ENCODE measurements around the gene PEBP1.

PEBP1 gene

DNA sequence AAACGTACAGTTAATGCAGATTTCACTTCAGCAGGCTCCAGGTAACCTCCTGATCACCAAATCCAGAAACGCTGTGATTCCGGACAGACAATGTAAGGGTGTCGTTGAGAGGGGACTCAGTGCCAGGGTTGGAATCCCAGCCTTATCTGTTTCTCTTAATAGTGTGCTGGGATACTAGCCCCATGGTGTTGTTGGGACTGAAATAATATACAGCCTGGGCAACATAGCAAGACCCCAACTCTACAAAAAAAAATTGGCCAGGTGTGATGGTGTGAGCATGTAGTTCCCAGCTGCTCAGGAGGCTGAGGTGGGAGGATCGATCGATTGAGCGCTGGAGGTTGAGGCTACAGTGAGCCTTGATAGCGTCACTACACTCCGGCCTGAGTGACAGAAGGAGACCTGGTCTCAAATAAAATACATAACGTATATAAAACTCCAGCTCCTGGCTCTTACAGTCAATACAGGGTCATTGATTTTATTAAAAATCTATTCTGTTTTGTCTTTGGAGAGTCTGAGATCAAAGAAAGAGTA, 1.3 kb downstream of the PEBP1 start:
- H3K27ac ChIP-seq (ENCODE audit: low read length): peak overlapping the region; percentile 47
- no peaks in the 10 kb centered on the region for H3K9me3 ChIP-seq (ENCODE audit: control insufficient read depth, low read depth, low read length)
- peaks cover 44% of the 10 kb centered on the region for H3K36me3 ChIP-seq (ENCODE audit: control insufficient read depth, low read depth, low read length)
- H3K27me3 ChIP-seq (ENCODE audit: control insufficient read depth, insufficient read depth, low read length): no peaks in the 10 kb centered on the region
- H3K4me1 ChIP-seq (ENCODE audit: control insufficient read depth, low read depth, low read length): no peaks in the 10 kb centered on the region
- peak overlapping the region; percentile 96 for H3K9ac ChIP-seq (ENCODE audit: low read length)
- H3K4me3 ChIP-seq (ENCODE audit: low read length): peak overlapping the region; percentile 94

DNA sequence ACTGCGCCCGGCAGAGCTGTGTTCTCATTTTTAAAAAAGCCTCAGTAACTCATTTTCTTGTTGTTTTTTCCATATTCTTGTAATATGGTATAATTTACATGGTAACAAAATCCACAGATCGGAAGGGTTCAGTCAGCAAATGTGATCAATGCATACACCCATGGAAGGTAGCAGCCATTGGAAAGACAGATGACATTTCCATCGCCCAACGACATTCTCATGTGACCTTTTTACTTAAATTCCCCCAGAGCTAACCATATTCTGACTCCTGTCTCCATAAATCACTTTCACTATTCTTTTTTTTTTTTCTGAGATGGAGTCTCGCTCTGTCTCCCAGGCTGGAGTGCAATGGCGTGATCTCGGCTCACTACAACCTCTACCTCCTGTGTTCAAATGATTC, 4.9 kb downstream of the PEBP1 start:
- Histone ChIP-seq H3K9ac (ENCODE audit: low read length) (no peak overlapping the region), H3K27ac (ENCODE audit: low read length) (no peak overlapping the region), H3K27me3 (ENCODE audit: control insufficient read depth, insufficient read depth, low read length) (no peaks in the 10 kb centered on the region), H3K4me1 (ENCODE audit: control insufficient read depth, low read depth, low read length) (no peaks in the 10 kb centered on the region), H3K4me3 (ENCODE audit: low read length) (no peak overlapping the region), H3K36me3 (ENCODE audit: control insufficient read depth, low read depth, low read length) (peaks cover 77% of the 10 kb centered on the region), H3K9me3 (ENCODE audit: control insufficient read depth, low read depth, low read length) (no peaks in the 10 kb centered on the region)

DNA sequence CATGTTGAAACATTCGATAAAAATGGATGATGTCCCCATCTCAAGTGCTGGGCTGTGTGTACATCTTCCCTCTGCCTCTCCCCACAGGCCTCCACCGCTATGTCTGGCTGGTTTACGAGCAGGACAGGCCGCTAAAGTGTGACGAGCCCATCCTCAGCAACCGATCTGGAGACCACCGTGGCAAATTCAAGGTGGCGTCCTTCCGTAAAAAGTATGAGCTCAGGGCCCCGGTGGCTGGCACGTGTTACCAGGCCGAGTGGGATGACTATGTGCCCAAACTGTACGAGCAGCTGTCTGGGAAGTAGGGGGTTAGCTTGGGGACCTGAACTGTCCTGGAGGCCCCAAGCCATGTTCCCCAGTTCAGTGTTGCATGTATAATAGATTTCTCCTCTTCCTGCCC, 8.6 kb downstream of the PEBP1 start:
- no peaks in the 10 kb centered on the region for H3K4me1 ChIP-seq (ENCODE audit: control insufficient read depth, low read depth, low read length)
- no peak overlapping the region for H3K4me3 ChIP-seq (ENCODE audit: low read length)
- H3K36me3 ChIP-seq (ENCODE audit: control insufficient read depth, low read depth, low read length): peaks cover 75% of the 10 kb centered on the region

DNA sequence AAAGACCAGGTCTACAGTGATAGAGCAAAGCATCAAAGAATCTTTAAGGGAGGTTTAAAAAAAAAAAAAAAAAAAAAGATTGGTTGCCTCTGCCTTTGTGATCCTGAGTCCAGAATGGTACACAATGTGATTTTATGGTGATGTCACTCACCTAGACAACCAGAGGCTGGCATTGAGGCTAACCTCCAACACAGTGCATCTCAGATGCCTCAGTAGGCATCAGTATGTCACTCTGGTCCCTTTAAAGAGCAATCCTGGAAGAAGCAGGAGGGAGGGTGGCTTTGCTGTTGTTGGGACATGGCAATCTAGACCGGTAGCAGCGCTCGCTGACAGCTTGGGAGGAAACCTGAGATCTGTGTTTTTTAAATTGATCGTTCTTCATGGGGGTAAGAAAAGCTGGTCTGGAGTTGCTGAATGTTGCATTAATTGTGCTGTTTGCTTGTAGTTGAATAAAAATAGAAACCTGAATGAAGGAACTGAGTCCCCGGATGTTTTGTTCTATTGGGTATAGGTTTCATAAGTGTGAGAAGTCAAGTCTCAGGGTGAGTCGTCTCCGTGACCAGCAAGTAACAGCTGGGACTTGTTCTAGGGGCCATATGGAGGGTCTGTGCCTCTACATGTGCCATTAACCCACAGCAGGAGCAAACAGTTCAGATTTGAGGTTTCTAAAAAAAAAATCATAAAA, 9.3 kb downstream of the PEBP1 start:
- Histone ChIP-seq H3K4me1 (ENCODE audit: control insufficient read depth, low read depth, low read length) (no peaks in the 10 kb centered on the region), H3K27ac (ENCODE audit: low read length) (no peak overlapping the region), H3K36me3 (ENCODE audit: control insufficient read depth, low read depth, low read length) (peaks cover 67% of the 10 kb centered on the region), H3K9ac (ENCODE audit: low read length) (no peak overlapping the region), H3K9me3 (ENCODE audit: control insufficient read depth, low read depth, low read length) (no peaks in the 10 kb centered on the region), H3K27me3 (ENCODE audit: control insufficient read depth, insufficient read depth, low read length) (no peaks in the 10 kb centered on the region), H3K4me3 (ENCODE audit: low read length) (no peak overlapping the region)

More for the DNA sequence above, 8.6 kb downstream of the PEBP1 start:
- Histone ChIP-seq H3K9ac (ENCODE audit: low read length) (no peak overlapping the region), H3K9me3 (ENCODE audit: control insufficient read depth, low read depth, low read length) (no peaks in the 10 kb centered on the region), H3K27me3 (ENCODE audit: control insufficient read depth, insufficient read depth, low read length) (no peaks in the 10 kb centered on the region), H3K27ac (ENCODE audit: low read length) (no peak overlapping the region)

DNA sequence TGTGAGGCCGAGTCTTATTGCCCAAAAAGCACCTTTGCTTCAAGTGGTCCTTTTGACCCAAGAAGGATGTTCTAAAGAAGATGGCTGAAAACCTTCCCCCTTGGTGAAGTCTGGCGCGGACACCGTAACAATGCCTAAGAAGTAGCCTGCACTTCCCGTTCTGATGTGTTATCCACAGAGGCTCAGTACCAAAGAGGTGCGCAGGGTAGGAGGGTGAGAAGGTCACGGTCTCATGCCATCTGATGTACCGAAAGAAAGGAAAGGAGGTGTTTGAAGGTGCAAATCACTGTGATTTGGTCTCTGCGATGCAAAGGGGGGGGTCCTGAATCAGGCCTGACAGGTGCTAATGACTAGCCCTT, 9.9 kb downstream of the PEBP1 start:
- no peaks in the 10 kb centered on the region for H3K9me3 ChIP-seq (ENCODE audit: control insufficient read depth, low read depth, low read length)
- H3K27me3 ChIP-seq (ENCODE audit: control insufficient read depth, insufficient read depth, low read length): no peaks in the 10 kb centered on the region
- no peak overlapping the region for H3K27ac ChIP-seq (ENCODE audit: low read length)
- H3K4me3 ChIP-seq (ENCODE audit: low read length): no peak overlapping the region
- H3K36me3 ChIP-seq (ENCODE audit: control insufficient read depth, low read depth, low read length): peaks cover 62% of the 10 kb centered on the region
- H3K9ac ChIP-seq (ENCODE audit: low read length): no peak overlapping the region
- no peaks in the 10 kb centered on the region for H3K4me1 ChIP-seq (ENCODE audit: control insufficient read depth, low read depth, low read length)

DNA sequence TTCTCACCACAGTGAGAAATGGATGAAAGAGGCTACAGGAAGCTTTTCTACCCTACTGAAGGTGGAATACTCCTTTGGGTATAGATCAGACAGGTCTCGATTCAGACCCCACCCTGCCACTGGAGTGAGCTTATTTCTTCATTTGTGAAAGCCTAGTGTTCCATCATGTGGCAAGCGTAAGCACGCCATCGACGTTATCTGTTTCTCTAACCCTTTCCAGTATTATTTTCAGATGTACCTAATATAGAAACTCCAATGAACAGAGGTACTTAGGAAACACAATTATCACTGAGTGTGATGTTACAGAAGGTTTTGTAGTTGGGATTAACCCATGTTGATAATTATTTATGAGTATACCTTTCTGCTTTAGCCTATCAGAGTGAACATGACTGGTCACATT, 12.4 kb downstream of the PEBP1 start:
- no peak overlapping the region for H3K4me3 ChIP-seq (ENCODE audit: low read length)
- no peaks in the 10 kb centered on the region for H3K27me3 ChIP-seq (ENCODE audit: control insufficient read depth, insufficient read depth, low read length)
- no peaks in the 10 kb centered on the region for H3K4me1 ChIP-seq (ENCODE audit: control insufficient read depth, low read depth, low read length)
- H3K27ac ChIP-seq (ENCODE audit: low read length): no peak overlapping the region
- no peak overlapping the region for H3K9ac ChIP-seq (ENCODE audit: low read length)
- no peaks in the 10 kb centered on the region for H3K9me3 ChIP-seq (ENCODE audit: control insufficient read depth, low read depth, low read length)
- peaks cover 42% of the 10 kb centered on the region for H3K36me3 ChIP-seq (ENCODE audit: control insufficient read depth, low read depth, low read length)

DNA sequence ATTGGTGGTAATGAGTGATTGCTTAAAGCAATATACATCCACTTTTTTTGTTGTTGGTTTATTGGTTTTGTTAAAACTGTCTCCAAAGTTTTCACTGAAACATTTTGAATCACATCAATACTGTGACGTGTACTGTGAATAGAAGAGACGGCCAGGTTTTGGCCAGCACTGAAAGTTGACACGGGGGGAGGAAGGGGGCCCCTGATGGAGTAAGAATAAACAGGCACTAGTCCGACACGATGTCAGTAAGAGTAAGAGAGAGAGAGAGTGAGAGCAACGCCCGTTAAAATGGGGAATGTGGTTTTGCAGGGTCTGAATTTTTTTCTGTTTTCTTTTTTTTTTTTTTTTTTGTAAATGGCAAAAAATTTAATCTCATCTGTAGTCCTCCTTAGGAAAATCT, 14.7 kb downstream of the PEBP1 start:
- H3K27me3 ChIP-seq (ENCODE audit: control insufficient read depth, insufficient read depth, low read length): no peaks in the 10 kb centered on the region
- H3K27ac ChIP-seq (ENCODE audit: low read length): no peak overlapping the region
- H3K9ac ChIP-seq (ENCODE audit: low read length): no peak overlapping the region
- no peak overlapping the region for H3K4me3 ChIP-seq (ENCODE audit: low read length)
- H3K36me3 ChIP-seq (ENCODE audit: control insufficient read depth, low read depth, low read length): peaks cover 18% of the 10 kb centered on the region
- H3K9me3 ChIP-seq (ENCODE audit: control insufficient read depth, low read depth, low read length): no peaks in the 10 kb centered on the region
- H3K4me1 ChIP-seq (ENCODE audit: control insufficient read depth, low read depth, low read length): no peaks in the 10 kb centered on the region

DNA sequence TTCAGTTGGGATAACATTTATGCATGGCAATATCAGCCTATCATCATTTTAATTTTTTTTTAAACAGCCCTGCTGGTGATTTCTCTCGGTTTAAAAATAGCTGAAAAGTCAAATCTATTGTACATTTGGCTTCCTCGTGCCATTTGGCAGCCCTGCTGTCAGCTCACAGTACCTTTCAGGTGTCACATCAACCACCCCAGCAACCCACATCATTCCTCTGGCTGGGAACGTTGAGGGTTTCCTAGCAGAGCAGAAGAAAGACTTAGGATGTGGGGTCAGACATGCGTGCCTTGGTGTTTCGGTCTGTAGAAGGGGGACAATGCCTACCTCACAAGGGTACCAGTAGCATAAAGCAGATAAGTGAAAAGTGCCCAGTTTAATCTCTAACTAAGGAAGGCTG, 15.8 kb downstream of the PEBP1 start:
- no peak overlapping the region for H3K27ac ChIP-seq (ENCODE audit: low read length)
- H3K9me3 ChIP-seq (ENCODE audit: control insufficient read depth, low read depth, low read length): no peaks in the 10 kb centered on the region
- no peaks in the 10 kb centered on the region for H3K27me3 ChIP-seq (ENCODE audit: control insufficient read depth, insufficient read depth, low read length)
- peaks cover 12% of the 10 kb centered on the region for H3K36me3 ChIP-seq (ENCODE audit: control insufficient read depth, low read depth, low read length)
- H3K4me3 ChIP-seq (ENCODE audit: low read length): no peak overlapping the region
- no peaks in the 10 kb centered on the region for H3K4me1 ChIP-seq (ENCODE audit: control insufficient read depth, low read depth, low read length)
- H3K9ac ChIP-seq (ENCODE audit: low read length): no peak overlapping the region

DNA sequence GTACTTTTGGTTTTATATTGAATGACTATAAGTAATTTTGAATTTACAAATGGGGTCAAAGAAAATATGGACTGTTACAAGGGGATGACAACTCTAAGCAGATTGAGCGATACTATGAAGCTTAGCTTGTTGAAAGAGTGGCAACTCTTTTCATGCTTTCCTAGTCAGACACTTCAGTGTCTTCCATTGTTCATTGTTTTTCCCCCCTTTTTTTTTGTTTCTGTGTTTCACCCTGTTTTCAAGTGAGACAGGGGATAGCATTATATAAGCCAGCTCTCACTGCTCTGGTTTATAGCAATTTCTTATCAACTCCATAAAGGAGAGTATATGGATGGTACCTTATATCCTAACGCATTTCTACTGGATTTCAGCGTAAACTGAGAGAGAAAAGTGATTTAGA, 24.6 kb downstream of the PEBP1 start:
- H3K27ac ChIP-seq (ENCODE audit: low read length): no peak overlapping the region
- H3K9ac ChIP-seq (ENCODE audit: low read length): no peak overlapping the region
- no peaks in the 10 kb centered on the region for H3K27me3 ChIP-seq (ENCODE audit: control insufficient read depth, insufficient read depth, low read length)
- no peak overlapping the region for H3K4me3 ChIP-seq (ENCODE audit: low read length)
- H3K4me1 ChIP-seq (ENCODE audit: control insufficient read depth, low read depth, low read length): no peaks in the 10 kb centered on the region
- H3K36me3 ChIP-seq (ENCODE audit: control insufficient read depth, low read depth, low read length): no peaks in the 10 kb centered on the region
- H3K9me3 ChIP-seq (ENCODE audit: control insufficient read depth, low read depth, low read length): no peaks in the 10 kb centered on the region

DNA sequence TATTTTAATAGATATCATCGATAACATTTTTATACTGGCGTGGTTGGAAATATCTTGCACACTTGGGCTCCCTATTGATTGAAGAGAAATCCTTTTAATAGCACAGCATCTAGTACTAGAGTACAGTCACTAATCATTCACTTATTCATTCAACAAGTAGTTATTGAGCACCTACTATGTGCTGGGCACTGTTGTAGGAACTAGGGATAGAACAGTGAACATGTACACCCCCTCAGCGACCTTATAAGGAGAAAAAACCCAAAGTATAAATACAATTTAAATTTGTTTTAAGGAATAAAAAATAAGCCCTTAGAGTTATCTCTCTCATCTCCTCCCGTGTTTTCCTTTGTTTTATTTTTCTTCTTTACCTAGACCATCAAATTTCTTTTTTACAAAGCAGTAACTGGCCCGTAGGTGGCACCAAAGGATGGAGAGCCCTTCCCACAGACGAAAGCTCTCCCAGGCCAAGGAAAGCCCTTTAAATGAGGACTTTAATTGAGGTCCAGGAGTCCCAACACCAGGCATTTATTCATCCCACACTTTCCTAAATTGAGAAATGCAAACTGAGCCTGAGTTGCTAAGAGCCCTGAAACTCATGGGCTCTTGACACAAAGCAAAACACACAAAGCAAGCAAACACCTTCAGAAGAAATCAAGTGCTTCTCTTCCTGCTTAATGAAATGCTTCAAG, 29.0 kb downstream of the PEBP1 start:
- Histone ChIP-seq H3K9ac (ENCODE audit: low read length) (no peak overlapping the region), H3K27ac (ENCODE audit: low read length) (no peak overlapping the region), H3K9me3 (ENCODE audit: control insufficient read depth, low read depth, low read length) (no peaks in the 10 kb centered on the region), H3K4me1 (ENCODE audit: control insufficient read depth, low read depth, low read length) (no peaks in the 10 kb centered on the region), H3K27me3 (ENCODE audit: control insufficient read depth, insufficient read depth, low read length) (no peaks in the 10 kb centered on the region), H3K4me3 (ENCODE audit: low read length) (no peak overlapping the region), H3K36me3 (ENCODE audit: control insufficient read depth, low read depth, low read length) (no peaks in the 10 kb centered on the region)

DNA sequence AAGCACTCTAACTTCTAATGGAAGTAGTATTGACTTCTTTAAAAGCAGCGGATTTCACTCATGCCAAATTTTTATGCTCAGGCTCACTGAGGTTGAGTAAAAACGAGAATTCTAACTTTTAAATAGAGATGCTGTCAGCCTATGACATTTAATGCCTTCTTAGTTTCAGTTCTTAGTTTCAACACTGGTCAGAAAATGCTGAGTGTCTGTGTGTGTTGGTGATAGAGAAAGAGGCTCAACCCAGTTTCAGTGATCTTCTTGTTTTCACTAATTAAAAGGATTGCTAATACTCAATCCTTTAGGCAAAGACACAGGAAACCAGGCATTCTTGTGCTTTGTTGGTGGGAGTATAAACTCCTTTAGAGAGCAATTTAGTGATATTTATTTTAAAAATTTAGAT, 31.0 kb downstream of the PEBP1 start:
- no peaks in the 10 kb centered on the region for H3K36me3 ChIP-seq (ENCODE audit: control insufficient read depth, low read depth, low read length)
- H3K27ac ChIP-seq (ENCODE audit: low read length): no peak overlapping the region

More for the DNA sequence above, 31.0 kb downstream of the PEBP1 start:
- no peaks in the 10 kb centered on the region for H3K27me3 ChIP-seq (ENCODE audit: control insufficient read depth, insufficient read depth, low read length)
- H3K4me1 ChIP-seq (ENCODE audit: control insufficient read depth, low read depth, low read length): no peaks in the 10 kb centered on the region
- H3K4me3 ChIP-seq (ENCODE audit: low read length): no peak overlapping the region
- no peaks in the 10 kb centered on the region for H3K9me3 ChIP-seq (ENCODE audit: control insufficient read depth, low read depth, low read length)
- no peak overlapping the region for H3K9ac ChIP-seq (ENCODE audit: low read length)

Data from iPS-18a (cell line).